Activated CD8-positive, alpha-beta memory T cell treated with anti-CD3 and anti-CD28 coated beads, Interleukin-2, amount 50 U/mL, for 4 hours (primary cell): ENCODE results near the gene AZU1.
"Not testable (repeated sequence)": the region's sequence is repeated elsewhere in the genome, so short reads cannot be mapped to it uniquely, and the experiment has no call there.

Experiments used
- DNase-seq: peaks from one replicate; pipeline ENCODE4 v3.0.0-alpha.2; 2020

Gene AZU1

GRCh38 chr19:875265-875879 is 47.7 kb downstream of the AZU1 start:
- no peak for DNase-seq

GRCh38 chr19:876089-876488 is 48.5 kb downstream of the AZU1 start:
- no peak for DNase-seq

GRCh38 chr19:876780-877314 is 49.2 kb downstream of the AZU1 start:
- no peak for DNase-seq

GRCh38 chr19:877992-878660 is 50.5 kb downstream of the AZU1 start:
- not testable (repeated sequence) for DNase-seq

GRCh38 chr19:878751-879561 is 51.3 kb downstream of the AZU1 start:
- DNase-seq, result not testable (repeated sequence)

- DNase-seq, result no peak
Measured at GRCh38 chr19:879711-880438, 52.2 kb downstream of the AZU1 start.
